Ramos (cell line): ENCODE measurements around the gene ZNF384.

Experiments used
- in situ Hi-C: fragments of 300-500 bp; cut with MboI; formaldehyde crosslinking; loops from one replicate; pipeline ENCODE4 v1.14.3; 2022; ENCODE audit warnings: low sequenced_read_pairs; ENCODE audit not compliant: unreplicated experiment

The ZNF384 gene

GRCh38 chr12:6699989-6700645 is 10.9 kb upstream of the ZNF384 start:
- in situ Hi-C loops, result no loop called here

GRCh38 chr12:6699259-6699988 is 10.2 kb upstream of the ZNF384 start:
- in situ Hi-C loops, result no loop called here

- in situ Hi-C loops, result no loop called here
Measured at GRCh38 chr12:6698352-6699046, 9.3 kb upstream of the ZNF384 start.

GRCh38 chr12:6697584-6698351 is 8.6 kb upstream of the ZNF384 start:
- in situ Hi-C loops, result no loop called here

- in situ Hi-C loops, result no loop called here
Measured at GRCh38 chr12:6696690-6697583, 7.8 kb upstream of the ZNF384 start.

GRCh38 chr12:6695313-6696045 is 6.3 kb upstream of the ZNF384 start:
- in situ Hi-C loops, result no loop called here

- in situ Hi-C loops, result no loop called here
Measured at GRCh38 chr12:6694701-6695100, 5.5 kb upstream of the ZNF384 start.

- in situ Hi-C loops, result no loop called here
Measured at GRCh38 chr12:6693832-6694355, 4.7 kb upstream of the ZNF384 start.

GRCh38 chr12:6692888-6693287 is 3.7 kb upstream of the ZNF384 start:
- in situ Hi-C loops, result no loop called here

GRCh38 chr12:6691473-6691872 is 2.3 kb upstream of the ZNF384 start:
- in situ Hi-C loops, result no loop called here

GRCh38 chr12:6688543-6688998 is 604 bp downstream of the ZNF384 start:
- in situ Hi-C loops, result no loop called here

GRCh38 chr12:6685814-6686213 is 3.4 kb downstream of the ZNF384 start:
- in situ Hi-C loops, result no loop called here

- in situ Hi-C loops, result no loop called here
Measured at GRCh38 chr12:6684609-6685008, 4.6 kb downstream of the ZNF384 start.

GRCh38 chr12:6676962-6677361 is 12.2 kb downstream of the ZNF384 start:
- in situ Hi-C loops, result no loop called here

- in situ Hi-C loops, result no loop called here
Measured at GRCh38 chr12:6672143-6672542, 17.0 kb downstream of the ZNF384 start.

- in situ Hi-C loops, result no loop called here
Measured at GRCh38 chr12:6667559-6668210, 21.5 kb downstream of the ZNF384 start.

- in situ Hi-C loops, result no loop called here
Measured at GRCh38 chr12:6666211-6666610, 23.0 kb downstream of the ZNF384 start.

- in situ Hi-C loops, result loop anchor here (5.0 kb wide), 1 partner anchor 48 kb away; no protein-coding TSS in a partner anchor
Measured at GRCh38 chr12:6664902-6665301, 24.3 kb downstream of the ZNF384 start.
